ENCODE results near the gene SMARCD1. TPM values are rescaled to one million over a fixed set of nuclear protein-coding genes. Genes with fewer than 3 reads are reported as not detected.

The SMARCD1 gene
- total RNA-seq, result 10 to 100 TPM; 27.9 to 33.0 TPM
- long read RNA-seq, donor 1, partial matches to known transcripts, result 0 of 2 reads
- long read RNA-seq, donor 1, other reads (novel, unspliced or antisense), result 2 of 2 reads
- long read RNA-seq, donor 2, partial matches to known transcripts, result 0 of 1 reads
- long read RNA-seq, donor 2, other reads (novel, unspliced or antisense), result 1 of 1 reads

- DNase-seq (ENCODE audit: low spot score), result peak; percentile 97
- intact Hi-C loops (cut with DNase I), result loop anchor here (5.0 kb wide), 2 partner anchors 87 to 92 kb away; no protein-coding TSS in a partner anchor
Observed at GRCh38 chr12:50084775-50085614, at the start of gene SMARCD1. Gene SMARCD1, plus strand, starts transcription at chr12:50085342. Its CDS starts 28 bp downstream, at chr12:50085370.

GRCh38 chr12:50038336-50038735 lies 46.8 kb upstream of the SMARCD1 start:
- DNase-seq (ENCODE audit: low spot score), result no peak
- intact Hi-C loops (cut with DNase I), result no loop called here

GRCh38 chr12:50039151-50039835 lies 45.8 kb upstream of the SMARCD1 start:
- intact Hi-C loops (cut with DNase I), result no loop called here
- DNase-seq (ENCODE audit: low spot score), result peak; percentile 95

GRCh38 chr12:50040657-50041056 lies 44.5 kb upstream of the SMARCD1 start:
- intact Hi-C loops (cut with DNase I), result no loop called here
- no peak for DNase-seq (ENCODE audit: low spot score)

- intact Hi-C loops (cut with DNase I), result no loop called here
- DNase-seq (ENCODE audit: low spot score), result no peak
Observed at GRCh38 chr12:50041062-50041860, 43.9 kb upstream of the SMARCD1 start.

- DNase-seq (ENCODE audit: low spot score), result no peak
- intact Hi-C loops (cut with DNase I), result no loop called here
Observed at GRCh38 chr12:50041962-50042361, 43.2 kb upstream of the SMARCD1 start.

GRCh38 chr12:50042693-50043092 lies 42.4 kb upstream of the SMARCD1 start:
- no peak for DNase-seq (ENCODE audit: low spot score)
- intact Hi-C loops (cut with DNase I), result no loop called here

- intact Hi-C loops (cut with DNase I), result no loop called here
- DNase-seq (ENCODE audit: low spot score), result no peak
Observed at GRCh38 chr12:50043308-50043707, 41.8 kb upstream of the SMARCD1 start.

GRCh38 chr12:50043854-50044253 lies 41.3 kb upstream of the SMARCD1 start:
- intact Hi-C loops (cut with DNase I), result no loop called here
- DNase-seq (ENCODE audit: low spot score), result no peak

GRCh38 chr12:50047693-50048250 lies 37.4 kb upstream of the SMARCD1 start:
- no peak for DNase-seq (ENCODE audit: low spot score)
- intact Hi-C loops (cut with DNase I), result no loop called here

- intact Hi-C loops (cut with DNase I), result loop anchor here in 1 of 2 donors (10.0 kb wide), 1 partner anchor 185 kb away; no protein-coding TSS in a partner anchor
- no peak for DNase-seq (ENCODE audit: low spot score)
Observed at GRCh38 chr12:50049254-50050118, 35.7 kb upstream of the SMARCD1 start.

GRCh38 chr12:50050119-50050385 lies 35.1 kb upstream of the SMARCD1 start:
- intact Hi-C loops (cut with DNase I), result loop anchor here in 1 of 2 donors (10.0 kb wide), 1 partner anchor 185 kb away; no protein-coding TSS in a partner anchor

GRCh38 chr12:50050410-50051098 lies 34.6 kb upstream of the SMARCD1 start:
- peak; percentile 93 for DNase-seq (ENCODE audit: low spot score)
- intact Hi-C loops (cut with DNase I), result loop anchor here in 1 of 2 donors (10.0 kb wide), 1 partner anchor 186 kb away; no protein-coding TSS in a partner anchor

More at GRCh38 chr12:50050119-50050385, 35.1 kb upstream of the SMARCD1 start:
- DNase-seq (ENCODE audit: low spot score), result no peak

- intact Hi-C loops (cut with DNase I), result loop anchor here in 1 of 2 donors (10.0 kb wide), 1 partner anchor 186 kb away; no protein-coding TSS in a partner anchor
- peak; percentile 54 for DNase-seq (ENCODE audit: low spot score)
Observed at GRCh38 chr12:50051101-50051806, 33.9 kb upstream of the SMARCD1 start.

GRCh38 chr12:50052544-50052943 lies 32.6 kb upstream of the SMARCD1 start:
- DNase-seq (ENCODE audit: low spot score), result no peak
- intact Hi-C loops (cut with DNase I), result loop anchor here (1.0 to 10.0 kb wide), 2 partner anchors 91 to 188 kb away; partner anchors contain the start of gene AQP5 (in 1 of the 2)

- intact Hi-C loops (cut with DNase I), result loop anchor here (1.0 to 10.0 kb wide), 2 partner anchors 92 to 188 kb away; partner anchors contain the start of gene AQP5 (in 1 of the 2)
Observed at GRCh38 chr12:50052964-50053363, 32.2 kb upstream of the SMARCD1 start.

More at GRCh38 chr12:50052964-50053363, 32.2 kb upstream of the SMARCD1 start:
- DNase-seq (ENCODE audit: low spot score), result no peak
